ENCODE results near the gene KRTAP10-1. TPM values are rescaled to one million over a fixed set of nuclear protein-coding genes. Genes with fewer than 3 reads are reported as not detected.

The KRTAP10-1 gene
- total RNA-seq, 2 experiments from 2014 or later: 0.13 TPM; not detected in 1

GRCh38 chr21:44569861-44570517 is 30.0 kb upstream of the KRTAP10-1 start:
- Histone ChIP-seq H3K27ac (ENCODE audit: low read depth, low read length, poor library complexity, severe bottlenecking) (no peak overlapping the region), H3K9me2 (ENCODE audit: insufficient read depth, low read length) (no peaks in the 10 kb centered on the region), H3K4me2 (ENCODE audit: low read length) (no peak overlapping the region), H4K20me1 (ENCODE audit: insufficient read depth, low read length) (no peaks in the 10 kb centered on the region), H3K4me3 (ENCODE audit: low read depth, low read length, poor library complexity, severe bottlenecking) (no peak overlapping the region), H3K36me3 (ENCODE audit: insufficient read depth, low read length) (no peaks in the 10 kb centered on the region), H3K79me2 (ENCODE audit: insufficient read depth, low read depth, low read length) (no peaks in the 10 kb centered on the region), H3K9me3 (ENCODE audit: low read length) (no peaks in the 10 kb centered on the region), H3K4me1 (ENCODE audit: insufficient read depth, low read length, poor library complexity, severe bottlenecking) (no peaks in the 10 kb centered on the region), H2AFZ (ENCODE audit: low read length) (no peak overlapping the region)
- DNase-seq (ENCODE audit: low spot score): no peak
- BruUV-seq (replicated peaks): no TSS peak
- ChIA-PET POLR2A (no interaction called here), CTCF (ENCODE audit: unreplicated experiment) (no interaction called here)
- intact Hi-C loops (cut with micrococcal nuclease; ENCODE audit: unreplicated experiment): no loop called here
- TF ChIP-seq EZH2phosphoT487 (IDR thresholded peaks at IDR 0.05; ENCODE audit: borderline replicate concordance, low read depth, low read length): no peak
- no peak for TF ChIP-seq CTCF (conservative IDR thresholded peaks at IDR 0.05; ENCODE audit: low read length)

DNA sequence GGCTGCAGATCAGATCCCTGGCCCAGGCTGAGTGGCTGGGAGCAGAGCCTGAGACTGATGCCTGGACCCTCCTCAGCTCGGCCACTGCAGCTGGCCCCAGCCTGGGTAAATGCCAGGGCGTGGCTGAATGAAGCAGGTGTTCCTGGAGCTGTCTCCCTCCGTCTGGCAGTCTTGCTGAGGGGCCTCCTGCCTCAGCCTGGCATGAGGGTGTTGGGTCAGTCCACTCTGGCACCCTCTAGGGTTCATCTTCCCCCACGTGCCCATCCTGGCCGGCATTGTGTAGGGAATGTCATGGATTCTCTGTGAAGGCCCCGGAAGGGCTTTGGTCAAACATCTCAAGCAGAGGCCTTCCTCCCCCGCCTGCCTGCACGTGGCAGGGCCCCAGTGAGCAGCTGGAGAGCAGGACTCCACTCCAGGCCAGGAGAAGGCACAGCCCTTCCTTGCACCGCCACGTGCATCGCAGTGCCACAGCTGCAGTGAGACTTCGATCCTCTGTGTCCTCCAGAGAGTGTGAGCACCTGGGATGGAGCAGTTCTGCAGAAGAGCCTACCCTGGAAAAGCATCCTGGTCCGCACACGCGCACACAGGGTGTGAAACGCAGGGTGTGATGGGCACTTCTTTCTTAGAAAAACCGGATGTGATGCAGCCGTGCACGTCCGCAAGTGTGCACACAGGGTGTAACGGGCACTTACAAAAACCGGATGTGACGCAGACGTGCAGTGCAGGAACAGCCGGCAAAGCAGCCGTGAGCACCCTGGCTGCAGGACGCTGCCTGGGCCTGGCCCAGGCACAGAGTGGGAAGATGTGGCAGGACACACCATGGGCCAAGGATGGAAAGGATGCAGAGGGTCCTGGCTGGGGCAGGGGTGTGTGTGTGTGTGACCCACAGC is 28.9 kb upstream of the KRTAP10-1 start:
- BruUV-seq (replicated peaks): no TSS peak
- TF ChIP-seq CTCF (conservative IDR thresholded peaks at IDR 0.05; ENCODE audit: low read length) (no peak), EZH2phosphoT487 (IDR thresholded peaks at IDR 0.05; ENCODE audit: borderline replicate concordance, low read depth, low read length) (no peak)
- H4K20me1 ChIP-seq (ENCODE audit: insufficient read depth, low read length): no peaks in the 10 kb centered on the region
- H3K9me3 ChIP-seq (ENCODE audit: low read length): no peaks in the 10 kb centered on the region
- no peak overlapping the region for H2AFZ ChIP-seq (ENCODE audit: low read length)
- no peak overlapping the region for H3K27ac ChIP-seq (ENCODE audit: low read depth, low read length, poor library complexity, severe bottlenecking)
- no peaks in the 10 kb centered on the region for H3K79me2 ChIP-seq (ENCODE audit: insufficient read depth, low read depth, low read length)
- intact Hi-C loops (cut with micrococcal nuclease; ENCODE audit: unreplicated experiment): no loop called here
- no peaks in the 10 kb centered on the region for H3K4me1 ChIP-seq (ENCODE audit: insufficient read depth, low read length, poor library complexity, severe bottlenecking)
- H3K9me2 ChIP-seq (ENCODE audit: insufficient read depth, low read length): no peaks in the 10 kb centered on the region
- no peak overlapping the region for H3K4me2 ChIP-seq (ENCODE audit: low read length)
- CTCF ChIA-PET (ENCODE audit: unreplicated experiment): no interaction called here
- H3K4me3 ChIP-seq (ENCODE audit: low read depth, low read length, poor library complexity, severe bottlenecking): no peak overlapping the region
- no peak for DNase-seq (ENCODE audit: low spot score)
- POLR2A ChIA-PET: no interaction called here
- H3K36me3 ChIP-seq (ENCODE audit: insufficient read depth, low read length): no peaks in the 10 kb centered on the region

GRCh38 chr21:44568261-44568660 is 28.3 kb upstream of the KRTAP10-1 start:
- H3K4me3 ChIP-seq (ENCODE audit: low read depth, low read length, poor library complexity, severe bottlenecking): no peak overlapping the region
- no peak overlapping the region for H3K4me2 ChIP-seq (ENCODE audit: low read length)
- intact Hi-C loops (cut with micrococcal nuclease; ENCODE audit: unreplicated experiment): no loop called here
- ChIA-PET POLR2A (no interaction called here), CTCF (ENCODE audit: unreplicated experiment) (no interaction called here)
- no peak overlapping the region for H3K27ac ChIP-seq (ENCODE audit: low read depth, low read length, poor library complexity, severe bottlenecking)
- no peaks in the 10 kb centered on the region for H3K9me3 ChIP-seq (ENCODE audit: low read length)
- TF ChIP-seq CTCF (conservative IDR thresholded peaks at IDR 0.05; ENCODE audit: low read length) (no peak), EZH2phosphoT487 (IDR thresholded peaks at IDR 0.05; ENCODE audit: borderline replicate concordance, low read depth, low read length) (no peak)
- no peaks in the 10 kb centered on the region for H4K20me1 ChIP-seq (ENCODE audit: insufficient read depth, low read length)
- BruUV-seq (replicated peaks): no TSS peak
- H3K79me2 ChIP-seq (ENCODE audit: insufficient read depth, low read depth, low read length): no peaks in the 10 kb centered on the region
- DNase-seq (ENCODE audit: low spot score): no peak
- no peaks in the 10 kb centered on the region for H3K4me1 ChIP-seq (ENCODE audit: insufficient read depth, low read length, poor library complexity, severe bottlenecking)
- no peak overlapping the region for H2AFZ ChIP-seq (ENCODE audit: low read length)
- H3K36me3 ChIP-seq (ENCODE audit: insufficient read depth, low read length): no peaks in the 10 kb centered on the region
- H3K9me2 ChIP-seq (ENCODE audit: insufficient read depth, low read length): no peaks in the 10 kb centered on the region

All from OCI-LY7 (cell line).